K562 (cell line): Measurements from ENCODE around the gene SUCNR1. TPM values are rescaled to one million over a fixed set of nuclear protein-coding genes. Genes with fewer than 3 reads are reported as not detected.
"Not testable (repeated sequence)": the region's sequence is repeated elsewhere in the genome, so short reads cannot be mapped to it uniquely, and the experiment has no call there.

Source experiments
- ATAC-seq: fragments of 200-7000 bp; cut with Tn5 transposase; 3 replicates; pipeline ENCODE4 v1.9.1; 2020; ENCODE audit warnings: moderate library complexity
- BruUV-seq: library from RNA; stranded (reverse); fragments of 400-500 nt; replicated peaks from 2 replicates; lab custom pipeline; 2021; lab: Mats Ljungman, UMichigan
- CTCF ChIA-PET: fragments of 300-600 bp; formaldehyde crosslinking; extraction: SDS; loops from one replicate; lab custom pipeline; 2021; ENCODE audit warnings: low intra/inter-chr PET ratio; lab: Yijun Ruan, JAX
- POLR2A ChIA-PET: fragments of 300-600, 350-650 bp; sonication (Branson Sonifier 250); formaldehyde crosslinking; extraction: SDS; loops from one replicate; lab custom pipeline; 2021; ENCODE audit warnings: antibody characterized with exemption, inconsistent platforms; lab: Yijun Ruan, JAX
- DNase-seq, 4 experiments: peaks; one replicate each; pipeline versions ENCODE4 v3.0.0 to v3.0.0-alpha.2; 2011 to 2018; ENCODE audit warnings: low spot score in 3 of 4, mixed read lengths in 3 of 4; ENCODE audit errors: extremely low read depth in 1 of 4
- FAIRE-seq: peaks from 2 replicates; lab custom pipeline; 2011; peaks lifted over from hg19 to GRCh38; lab: Jason Lieb, UNC
- H2AFZ ChIP-seq: 2 replicates; pipeline ENCODE4 v1.6.0; 2011; ENCODE audit warnings: low read depth, low read length, control low read depth, inconsistent platforms
- H3K27ac ChIP-seq: fragments of 200-600 bp; 3 replicates; pipeline ENCODE4 v1.8.0; 2011; ENCODE audit warnings: low read depth, mild to moderate bottlenecking, control low read depth, inconsistent platforms, low read length, moderate library complexity, mixed read lengths; ENCODE audit errors: extremely low read depth
- H3K27me3 ChIP-seq, 2 experiments: fragments of 300-600 bp in 1 of 2; 2 replicates in 1 of 2; 3 replicates in 1 of 2; pipeline versions ENCODE4 v1.6.0 to v1.8.0; 2011; ENCODE audit warnings: inconsistent platforms in 2 of 2, low read length in 2 of 2, mild to moderate bottlenecking in 1 of 2, mixed read lengths in 1 of 2, moderate library complexity in 1 of 2; ENCODE audit not compliant: control insufficient read depth in 2 of 2, insufficient read depth in 2 of 2
- H3K36me3 ChIP-seq: fragments of 300-600 bp; 3 replicates; pipeline ENCODE4 v1.8.0; 2011; ENCODE audit warnings: mild to moderate bottlenecking, low read length, inconsistent platforms; ENCODE audit not compliant: control insufficient read depth, insufficient read depth
- H3K4me1 ChIP-seq, 2 experiments: fragments of 200-600 bp in 1 of 2; replicated peaks in 1 of 2; 2 replicates in 1 of 2; 3 replicates in 1 of 2; pipeline versions ENCODE4 v1.5.1 to v1.8.0; 2011; ENCODE audit warnings: inconsistent platforms in 2 of 2, low read length in 2 of 2, mild to moderate bottlenecking in 1 of 2, mixed read lengths in 1 of 2, moderate library complexity in 1 of 2; ENCODE audit not compliant: control insufficient read depth in 2 of 2, insufficient read depth in 2 of 2
- H3K4me2 ChIP-seq: 2 replicates; pipeline ENCODE4 v1.6.1; 2011; ENCODE audit warnings: low read length, control low read depth, inconsistent platforms, mixed read lengths; ENCODE audit not compliant: insufficient read depth
- H3K4me3 ChIP-seq: fragments of 200-600 bp; sonication (generic), shearing (Covaris generic); 2 replicates; pipeline ENCODE4 v1.5.1; 2016; ENCODE audit warnings: control low read depth, inconsistent platforms
- H3K79me2 ChIP-seq: fragments of 200-600 bp; 3 replicates; pipeline ENCODE4 v1.8.0; 2011; ENCODE audit warnings: low read length, inconsistent platforms; ENCODE audit not compliant: control insufficient read depth, insufficient read depth
- H3K9ac ChIP-seq, 2 experiments: 2 replicates each; pipeline versions ENCODE4 v1.6.0 to v1.6.1; 2011; ENCODE audit warnings: low read depth in 2 of 2, low read length in 2 of 2, control low read depth in 1 of 2, inconsistent platforms in 1 of 2, mild to moderate bottlenecking in 1 of 2, mixed read lengths in 1 of 2; ENCODE audit not compliant: insufficient read depth in 1 of 2
- H3K9me1 ChIP-seq: one replicate; pipeline ENCODE4 v1.6.0; 2011; ENCODE audit warnings: inconsistent platforms, mild to moderate bottlenecking, low read length, moderate library complexity; ENCODE audit not compliant: control insufficient read depth, insufficient read depth
- H3K9me3 ChIP-seq: replicated peaks from 2 replicates; pipeline ENCODE4 v1.5.1; 2011; ENCODE audit warnings: low read depth, low read length, inconsistent platforms; ENCODE audit not compliant: control insufficient read depth, insufficient read depth
- H4K20me1 ChIP-seq: replicated peaks from 2 replicates; pipeline ENCODE4 v1.6.1; 2011; ENCODE audit warnings: low read length, inconsistent platforms, mixed read lengths; ENCODE audit not compliant: control insufficient read depth, insufficient read depth
- ARID1B ChIP-seq: fragments of 450-650 bp; IDR thresholded peaks from 2 replicates; pipeline ENCODE4 v1.6.1; 2016; ENCODE audit warnings: antibody characterized with exemption, mild to moderate bottlenecking, inconsistent platforms
- CBFA2T2 ChIP-seq: fragments of 450-650 bp; conservative IDR thresholded peaks from 2 replicates; pipeline ENCODE4 v1.6.1; 2017; ENCODE audit warnings: mild to moderate bottlenecking
- CBFA2T3 ChIP-seq: fragments of 450-650 bp; IDR thresholded peaks from 2 replicates; pipeline ENCODE4 v1.6.1; 2017
- CC2D1A ChIP-seq: fragments of 450-650 bp; IDR thresholded peaks from 2 replicates; pipeline ENCODE4 v1.6.1; 2017; ENCODE audit warnings: mild to moderate bottlenecking
- EP300 ChIP-seq: IDR thresholded peaks from 2 replicates; pipeline ENCODE4 v1.6.1; 2012; ENCODE audit warnings: low read length, improper control_type of control experiment
- FOXA3 ChIP-seq, 2 experiments: fragments of 450-650 bp in 1 of 2; sonication (generic) in 1 of 2; formaldehyde crosslinking; IDR thresholded peaks in 1 of 2; conservative IDR thresholded peaks in 1 of 2; 2 replicates each; pipeline versions ENCODE4 v1.4.0 to v1.8.0; 2020 to 2022; ENCODE audit warnings: mild to moderate bottlenecking in 2 of 2, missing genetic modification reagents in 1 of 2
- FOXK2 ChIP-seq, 2 experiments: fragments of 450-650 bp; IDR thresholded peaks in 1 of 2; conservative IDR thresholded peaks in 1 of 2; 2 replicates each; pipeline ENCODE4 v1.6.1; 2016; ENCODE audit warnings: low read depth in 2 of 2, mild to moderate bottlenecking in 1 of 2
- FOXM1 ChIP-seq, 2 experiments: fragments of 450-650 bp in 1 of 2; sonication (generic) in 1 of 2; formaldehyde crosslinking in 1 of 2; IDR thresholded peaks; 2 replicates each; pipeline versions ENCODE4 v1.6.1 to v1.9.0; 2017 to 2022; ENCODE audit warnings: low read depth in 2 of 2, mild to moderate bottlenecking in 2 of 2, missing genetic modification reagents in 1 of 2, moderate library complexity in 1 of 2
- KLF16 ChIP-seq: IDR thresholded peaks from 2 replicates; pipeline ENCODE4 v1.6.1; 2016; ENCODE audit warnings: antibody characterized with exemption
- MTA2 ChIP-seq: fragments of 450-650 bp; IDR thresholded peaks from 2 replicates; pipeline ENCODE4 v1.6.1; 2016; ENCODE audit warnings: low read depth
- NCOR1 ChIP-seq: fragments of 450-650 bp; IDR thresholded peaks from 2 replicates; pipeline ENCODE4 v1.6.1; 2016; ENCODE audit warnings: mild to moderate bottlenecking, moderate library complexity
- PML ChIP-seq: IDR thresholded peaks from 2 replicates; pipeline ENCODE4 v1.6.1; 2012; ENCODE audit warnings: low read length, inconsistent platforms
- POLR2AphosphoS5 ChIP-seq: IDR thresholded peaks from 2 replicates; pipeline ENCODE4 v1.6.1; 2011; ENCODE audit warnings: mild to moderate bottlenecking, low read depth, low read length, moderate library complexity; ENCODE audit not compliant: control insufficient read depth, insufficient read depth
- SMAD4 ChIP-seq: fragments of 250-450 bp; sonication (Bioruptor Pico); conservative IDR thresholded peaks from 2 replicates; pipeline ENCODE4 v1.8.0; 2021; ENCODE audit warnings: inconsistent platforms, mild to moderate bottlenecking, moderate library complexity
- TAL1 ChIP-seq: fragments of 450-650 bp; IDR thresholded peaks from 2 replicates; pipeline ENCODE4 v1.6.1; 2016; ENCODE audit warnings: mild to moderate bottlenecking
- TCF3 ChIP-seq: sonication (generic); formaldehyde crosslinking; IDR thresholded peaks from 2 replicates; pipeline ENCODE4 v1.4.0; 2020; ENCODE audit warnings: mild to moderate bottlenecking, missing genetic modification reagents
- TEAD4 ChIP-seq, 2 experiments: sonication (generic) in 1 of 2; formaldehyde crosslinking in 1 of 2; IDR thresholded peaks; 2 replicates each; pipeline versions ENCODE4 v1.6.1 to v1.8.0; 2012 to 2022; ENCODE audit warnings: borderline replicate concordance in 1 of 2, inconsistent platforms in 1 of 2, low read length in 1 of 2, mild to moderate bottlenecking in 1 of 2, missing genetic modification reagents in 1 of 2
- TRIM24 ChIP-seq, 2 experiments: fragments of 450-650 bp; IDR thresholded peaks; 2 replicates each; pipeline ENCODE4 v1.6.1; 2016
- ZBTB11 ChIP-seq, 3 experiments: fragments of 200-800 bp in 1 of 3; fragments of 250-450 bp in 1 of 3; fragments of 450-650 bp in 1 of 3; sonication (Bioruptor Pico) in 1 of 3; sonication (Bioruptor generic) in 1 of 3; formaldehyde crosslinking in 1 of 3; IDR thresholded peaks; 2 replicates each; pipeline versions ENCODE4 v1.6.1 to v1.8.0; 2016 to 2022; ENCODE audit warnings: mild to moderate bottlenecking in 2 of 3, missing genetic modification characterization in 2 of 3, missing compliant biosample characterization in 1 of 3, moderate library complexity in 1 of 3
- WGBS: fragments of 100-300 bp; shearing (Covaris generic); methylation state at CpG from one replicate; pipeline ENCODE4 v1.1.6; 2016; ENCODE audit warnings: low coverage, mixed read lengths; ENCODE audit not compliant: insufficient coverage; ENCODE audit errors: missing lambda C conversion rate; 5-methylcytosine and 5-hydroxymethylcytosine counted together
- in situ Hi-C: fragments of 300-500 bp; cut with MboI; formaldehyde crosslinking; loops from 4 replicates; pipeline ENCODE4 v1.15.0; 2018; ENCODE audit warnings: inconsistent platforms, mixed read lengths
- intact Hi-C: fragments of 100-400 bp; cut with micrococcal nuclease; formaldehyde crosslinking; loops from 2 replicates; pipeline ENCODE4 v1.14.2; 2022
- polyA plus RNA-seq, 8 experiments: library from polyadenylated mRNA; depleted of rRNA in 4 of 8; stranded (reverse) in 5 of 8; unstranded in 3 of 8; fragments of >200 nt; fragmentation: Nextera tagmentation in 2 of 8; fragmentation: Illumina TruSeq in 1 of 8; extraction: Ambion mirVana in 2 of 8; extraction: Trizol in 1 of 8; gene quantifications; 2 replicates each; pipeline versions ENCODE4 v1.2.1 to v1.2.3, GENCODE V29; 2011 to 2014; ENCODE audit warnings: inconsistent platforms in 1 of 8, missing spikeins in 1 of 8
- total RNA-seq, 7 experiments: library from RNA; depleted of rRNA in 6 of 7; stranded (reverse); fragments of >200 nt in 6 of 7; fragmentation: Illumina TruSeq in 2 of 7; extraction: Trizol in 2 of 7; gene quantifications; 2 replicates each; pipeline versions ENCODE4 v1.2.1 to v1.2.3, GENCODE V29; 2011 to 2021; ENCODE audit warnings: low replicate concordance in 1 of 7

SUCNR1 gene
- total and polyA plus RNA-seq, 9 of the 15 experiments (the other 6 are each of a cell fraction or from before 2014, with no cell fraction given), result 0.04 to 0.54 (median 0.13) TPM

GRCh38 chr3:151881137-151881536, 7.7 kb downstream of the SUCNR1 start (continued):
- no peak for TF ChIP-seq ZBTB11 (CRISPR knock-in tag; IDR thresholded peaks at IDR 0.05)

- peak in 2 of 4 experiments; percentile 14 to 61 for DNase-seq
- Histone ChIP-seq H3K4me2 (peak overlapping the region; percentile 66), H3K9ac (peak overlapping the region; percentile 22 to 83; a peak in 3 of 4 replicates), H2AFZ (peak overlapping the region; percentile 71), H3K4me1 (peaks cover 5 to 16% of the 10 kb centered on the region in 2 experiments; a peak in 4 of 5 replicates)
- H3K27ac ChIP-seq; H3K9me3 ChIP-seq; CTCF ChIA-PET; H3K79me2 ChIP-seq; H3K9me1 ChIP-seq; H4K20me1 ChIP-seq; H3K36me3 ChIP-seq; intact Hi-C loops; in situ Hi-C loops; BruUV-seq; H3K27me3 ChIP-seq; H3K4me3 ChIP-seq; POLR2A ChIA-PET; TF ChIP-seq FOXM1 (CRISPR knock-in tag; IDR thresholded peaks at IDR 0.05; ENCODE audit: low read depth); TEAD4 (CRISPR knock-in tag; IDR thresholded peaks at IDR 0.05; ENCODE audit: borderline replicate concordance): not testable (repeated sequence)
- ATAC-seq, result peak; percentile 80
- FAIRE-seq, result peak; percentile 55
- TF ChIP-seq TRIM24 (IDR thresholded peaks at IDR 0.05) (peak; percentile 56 to 78; a peak in 3 of 4 replicates), MTA2 (peak; percentile 47), FOXM1 (IDR thresholded peaks at IDR 0.05; ENCODE audit: low read depth) (peak; percentile 51; the same call in 1 of the 2 replicates), FOXK2 (conservative IDR thresholded peaks at IDR 0.05 in 1 of 2, IDR thresholded peaks at IDR 0.05 in 1 of 2; ENCODE audit: low read depth in 2 of 2) (0 out of 4 replicates have a peak, but pooled peaks of 1 of the 2 experiments have one; percentile 21), TCF3 (CRISPR knock-in tag) (peak; percentile 8; the same call in 1 of the 2 replicates), POLR2AphosphoS5 (peak; percentile 60), EP300 (peak; percentile 21; the same call in 1 of the 2 replicates), CBFA2T2 (peak; percentile 80), TEAD4 (IDR thresholded peaks at IDR 0.05; ENCODE audit: low read length) (peak; percentile 80), PML (peak; percentile 48; the same call in 1 of the 2 replicates), ARID1B (peak; percentile 76), TAL1 (peak; percentile 75), KLF16 (peak; percentile 59; the same call in 1 of the 2 replicates), CC2D1A (0 out of 2 replicates have a peak, but pooled peaks have one; percentile 15), FOXA3 (CRISPR knock-in tag; conservative IDR thresholded peaks at IDR 0.05 in 1 of 2, IDR thresholded peaks at IDR 0.05 in 1 of 2) (peak in 1 of 2 experiments; percentile 50; a peak in 2 of 4 replicates), NCOR1 (peak; percentile 82), CBFA2T3 (peak; percentile 87), SMAD4 (CRISPR knock-in tag) (peak; percentile 70; the same call in 1 of the 2 replicates)
- 8% methylated on average over 3 of the region's 3 CpGs for WGBS
Observed at GRCh38 chr3:151885397-151885796, 12.0 kb downstream of the SUCNR1 start.
